K562 (cell line): ENCODE results near the gene ETFBKMT. TPM values are rescaled to one million over a fixed set of nuclear protein-coding genes. Genes with fewer than 3 reads are reported as not detected.
A peak's percentile ranks its signal among the peaks of the same experiment; 100 is the strongest.

Source experiments
- AFF1 ChIP-seq, 2 experiments: fragments of 450-650 bp; IDR thresholded peaks; 2 replicates each; pipeline ENCODE4 v1.6.1; 2018; ENCODE audit warnings: mild to moderate bottlenecking in 2 of 2, low read depth in 1 of 2; ENCODE audit not compliant: partially characterized antibody in 2 of 2
- ARID2 ChIP-seq: fragments of 450-650 bp; IDR thresholded peaks from 2 replicates; pipeline ENCODE4 v1.6.1; 2017; ENCODE audit warnings: antibody characterized with exemption, mild to moderate bottlenecking
- BACH1 ChIP-seq: fragments of 200-800 bp; sonication (Bioruptor generic); IDR thresholded peaks from 2 replicates; pipeline ENCODE4 v1.6.1; 2016; ENCODE audit warnings: missing genetic modification characterization, missing compliant biosample characterization
- CEBPG ChIP-seq, 3 experiments: fragments of 200-800 bp in 1 of 3; sonication (Bioruptor generic) in 1 of 3; sonication (generic) in 1 of 3; formaldehyde crosslinking in 1 of 3; IDR thresholded peaks in 2 of 3; conservative IDR thresholded peaks in 1 of 3; 2 replicates each; pipeline versions ENCODE4 v1.6.1 to v1.8.0; 2016 to 2022; ENCODE audit warnings: missing compliant biosample characterization in 2 of 3, missing genetic modification characterization in 2 of 3, mild to moderate bottlenecking in 1 of 3, missing genetic modification reagents in 1 of 3
- DDX20 ChIP-seq: fragments of 450-650 bp; IDR thresholded peaks from 2 replicates; pipeline ENCODE4 v1.6.1; 2016; ENCODE audit warnings: missing genetic modification characterization, low read depth, mild to moderate bottlenecking, missing compliant biosample characterization, moderate library complexity
- FOXJ2 ChIP-seq: fragments of 200-800 bp; sonication (Bioruptor generic); IDR thresholded peaks from 2 replicates; pipeline ENCODE4 v1.6.1; 2016; ENCODE audit warnings: missing genetic modification characterization, missing compliant biosample characterization
- HDAC6 ChIP-seq: IDR thresholded peaks from 2 replicates; pipeline ENCODE4 v1.6.1; 2012; ENCODE audit warnings: low read depth, mild to moderate bottlenecking, control low read depth, inconsistent platforms, low read length, moderate library complexity
- HLTF ChIP-seq: fragments of 450-650 bp; IDR thresholded peaks from 2 replicates; pipeline ENCODE4 v1.6.1; 2016
- IRF2 ChIP-seq: sonication (generic); formaldehyde crosslinking; IDR thresholded peaks from 2 replicates; pipeline ENCODE4 v1.8.1; 2022; ENCODE audit warnings: mild to moderate bottlenecking, missing genetic modification reagents
- KLF10 ChIP-seq: fragments of 250-450 bp; sonication (Bioruptor Pico); IDR thresholded peaks from 2 replicates; pipeline ENCODE4 v1.6.1; 2021; ENCODE audit warnings: matching md5 sums
- LARP7 ChIP-seq: fragments of 450-650 bp; IDR thresholded peaks from 2 replicates; pipeline ENCODE4 v1.6.1; 2016
- RBM14 ChIP-seq: fragments of 200-400 bp; formaldehyde crosslinking; IDR thresholded peaks from 2 replicates; pipeline ENCODE4 v1.6.1; 2018; ENCODE audit warnings: low read depth, mild to moderate bottlenecking, low read length, moderate library complexity, borderline replicate concordance; ENCODE audit not compliant: insufficient read depth
- SIN3A ChIP-seq, 2 experiments: fragments of 150-350 bp in 1 of 2; IDR thresholded peaks; 2 replicates each; pipeline ENCODE4 v1.6.1; 2011 to 2016; ENCODE audit warnings: borderline replicate concordance in 2 of 2, low read depth in 2 of 2, low read length in 2 of 2, mild to moderate bottlenecking in 2 of 2, moderate library complexity in 2 of 2; ENCODE audit not compliant: control insufficient read depth in 1 of 2
- SMC3 ChIP-seq: conservative IDR thresholded peaks from 2 replicates; pipeline ENCODE4 v1.6.1; 2011; ENCODE audit warnings: low read depth, low read length, improper control_type of control experiment; ENCODE audit not compliant: insufficient read depth
- SP2 ChIP-seq: IDR thresholded peaks from 2 replicates; pipeline ENCODE4 v1.6.1; 2011; ENCODE audit warnings: mild to moderate bottlenecking, low read depth, low read length, moderate library complexity; ENCODE audit not compliant: poor library complexity, severe bottlenecking; ENCODE audit errors: extremely low read depth
- STAT5A ChIP-seq: IDR thresholded peaks from 2 replicates; pipeline ENCODE4 v1.6.1; 2012; ENCODE audit warnings: low read length, inconsistent platforms, borderline replicate concordance
- ZBTB1 ChIP-seq: sonication (generic); formaldehyde crosslinking; IDR thresholded peaks from 2 replicates; pipeline ENCODE4 v1.8.1; 2023; ENCODE audit warnings: missing genetic modification reagents, low read depth, mild to moderate bottlenecking, borderline replicate concordance
- ZFP30 ChIP-seq: fragments of 250-450 bp; sonication (Bioruptor Pico); IDR thresholded peaks from 2 replicates; pipeline ENCODE4 v1.8.0; 2022; ENCODE audit warnings: moderate library complexity, mild to moderate bottlenecking, inconsistent platforms, borderline replicate concordance
- ZNF133 ChIP-seq: fragments of 250-450 bp; sonication (Bioruptor Pico); IDR thresholded peaks from 2 replicates; pipeline ENCODE4 v1.4.0; 2020; ENCODE audit warnings: mild to moderate bottlenecking
- ZNF174 ChIP-seq: fragments of 250-450 bp; sonication (Bioruptor Pico); IDR thresholded peaks from 2 replicates; pipeline ENCODE4 v1.4.0; 2020; ENCODE audit warnings: mild to moderate bottlenecking
- ZNF347 ChIP-seq: fragments of 450-650 bp; formaldehyde crosslinking; IDR thresholded peaks from 2 replicates; pipeline ENCODE4 v1.4.0; 2020; ENCODE audit warnings: low read depth, mild to moderate bottlenecking, moderate library complexity
- ZNF668 ChIP-seq: fragments of 250-450 bp; sonication (Bioruptor Pico); IDR thresholded peaks from 2 replicates; pipeline ENCODE4 v1.8.0; 2022; ENCODE audit warnings: mild to moderate bottlenecking, inconsistent platforms
- ZNF76 ChIP-seq: fragments of 250-450 bp; sonication (Bioruptor Pico); IDR thresholded peaks from 2 replicates; pipeline ENCODE4 v1.4.0; 2020; ENCODE audit warnings: mild to moderate bottlenecking, moderate library complexity, borderline replicate concordance
- polyA plus RNA-seq, 8 experiments: library from polyadenylated mRNA; depleted of rRNA in 4 of 8; stranded (reverse) in 5 of 8; unstranded in 3 of 8; fragments of >200 nt; fragmentation: Nextera tagmentation in 2 of 8; fragmentation: Illumina TruSeq in 1 of 8; extraction: Ambion mirVana in 2 of 8; extraction: Trizol in 1 of 8; gene quantifications; 2 replicates each; pipeline versions ENCODE4 v1.2.1 to v1.2.3, GENCODE V29; 2011 to 2014; ENCODE audit warnings: inconsistent platforms in 1 of 8, missing spikeins in 1 of 8
- total RNA-seq, 7 experiments: library from RNA; depleted of rRNA in 6 of 7; stranded (reverse); fragments of >200 nt in 6 of 7; fragmentation: Illumina TruSeq in 2 of 7; extraction: Trizol in 2 of 7; gene quantifications; 2 replicates each; pipeline versions ENCODE4 v1.2.1 to v1.2.3, GENCODE V29; 2011 to 2021; ENCODE audit warnings: low replicate concordance in 1 of 7
- TF ChIP-seq, protein P1 (sequence below): fragments of 250-450 bp; sonication (Bioruptor Pico); IDR thresholded peaks from 2 replicates; pipeline ENCODE4 v1.5.1; 2021; ENCODE audit warnings: mild to moderate bottlenecking

The ETFBKMT gene
- total and polyA plus RNA-seq, 9 of the 15 experiments (the other 6 are each of a cell fraction or from before 2014, with no cell fraction given) = 0.18 to 1.7 (median 0.96) TPM

GRCh38 chr12:31715283-31715825, 55.9 kb downstream of the ETFBKMT start (continued):
- TF ChIP-seq CEBPG (CRISPR knock-in tag; IDR thresholded peaks at IDR 0.05) = no peak
- TF ChIP-seq CEBPG (tag; conservative IDR thresholded peaks at IDR 0.05 in 1 of 2, IDR thresholded peaks at IDR 0.05 in 1 of 2) = 0 out of 4 replicates have a peak, but pooled peaks of 1 of the 2 experiments have one; percentile 4
- no peak for TF ChIP-seq IRF2 (CRISPR knock-in tag)
- TF ChIP-seq AFF1 (IDR thresholded peaks at IDR 0.05; ENCODE audit: low read depth in 1 of 2, partially characterized antibody in 2 of 2) = peak; percentile 79 to 95
- TF ChIP-seq, protein P1, sequence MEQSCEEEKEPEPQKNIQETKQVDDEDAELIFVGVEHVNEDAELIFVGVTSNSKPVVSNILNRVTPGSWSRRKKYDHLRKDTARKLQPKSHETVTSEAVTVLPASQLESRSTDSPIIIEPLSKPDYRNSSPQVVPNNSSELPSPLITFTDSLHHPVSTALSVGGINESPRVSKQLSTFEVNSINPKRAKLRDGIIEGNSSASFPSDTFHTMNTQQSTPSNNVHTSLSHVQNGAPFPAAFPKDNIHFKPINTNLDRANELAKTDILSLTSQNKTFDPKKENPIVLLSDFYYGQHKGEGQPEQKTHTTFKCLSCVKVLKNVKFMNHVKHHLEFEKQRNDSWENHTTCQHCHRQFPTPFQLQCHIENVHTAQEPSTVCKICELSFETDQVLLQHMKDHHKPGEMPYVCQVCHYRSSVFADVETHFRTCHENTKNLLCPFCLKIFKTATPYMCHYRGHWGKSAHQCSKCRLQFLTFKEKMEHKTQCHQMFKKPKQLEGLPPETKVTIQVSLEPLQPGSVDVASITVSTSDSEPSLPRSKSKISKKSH = no peak
- TF ChIP-seq SMC3 = no peak
- peak; percentile 86 for TF ChIP-seq STAT5A
- TF ChIP-seq ZNF133 = no peak
- no peak for TF ChIP-seq RBM14
- TF ChIP-seq ZNF174 = no peak
- no peak for TF ChIP-seq ZNF668
- no peak for TF ChIP-seq ZFP30 (CRISPR knock-in tag)
- TF ChIP-seq HDAC6 = no peak
- peak; percentile 59; the same call in 1 of the 2 replicates for TF ChIP-seq FOXJ2
- TF ChIP-seq ZBTB1 (CRISPR knock-in tag) = no peak
- TF ChIP-seq HLTF = no peak
- no peak for TF ChIP-seq SIN3A (IDR thresholded peaks at IDR 0.05; ENCODE audit: borderline replicate concordance in 2 of 2, control insufficient read depth in 1 of 2, low read depth in 2 of 2, low read length in 2 of 2)
- no peak for TF ChIP-seq KLF10
- TF ChIP-seq ZNF76 = no peak
- no peak for TF ChIP-seq LARP7
- no peak for TF ChIP-seq ZNF347 (CRISPR knock-in tag)
- peak; percentile 8; the same call in 1 of the 2 replicates for TF ChIP-seq BACH1 (tag)
- TF ChIP-seq ARID2 = no peak
- TF ChIP-seq DDX20 = peak; percentile 62
- no peak for TF ChIP-seq SP2
